ENCODE data around the gene PLD4. TPM values are rescaled to one million over a fixed set of nuclear protein-coding genes. Genes with fewer than 3 reads are reported as not detected.

The PLD4 gene
- total and polyA plus RNA-seq, 5 donors = 0.05 to 0.88 (median 0.14) TPM

DNA sequence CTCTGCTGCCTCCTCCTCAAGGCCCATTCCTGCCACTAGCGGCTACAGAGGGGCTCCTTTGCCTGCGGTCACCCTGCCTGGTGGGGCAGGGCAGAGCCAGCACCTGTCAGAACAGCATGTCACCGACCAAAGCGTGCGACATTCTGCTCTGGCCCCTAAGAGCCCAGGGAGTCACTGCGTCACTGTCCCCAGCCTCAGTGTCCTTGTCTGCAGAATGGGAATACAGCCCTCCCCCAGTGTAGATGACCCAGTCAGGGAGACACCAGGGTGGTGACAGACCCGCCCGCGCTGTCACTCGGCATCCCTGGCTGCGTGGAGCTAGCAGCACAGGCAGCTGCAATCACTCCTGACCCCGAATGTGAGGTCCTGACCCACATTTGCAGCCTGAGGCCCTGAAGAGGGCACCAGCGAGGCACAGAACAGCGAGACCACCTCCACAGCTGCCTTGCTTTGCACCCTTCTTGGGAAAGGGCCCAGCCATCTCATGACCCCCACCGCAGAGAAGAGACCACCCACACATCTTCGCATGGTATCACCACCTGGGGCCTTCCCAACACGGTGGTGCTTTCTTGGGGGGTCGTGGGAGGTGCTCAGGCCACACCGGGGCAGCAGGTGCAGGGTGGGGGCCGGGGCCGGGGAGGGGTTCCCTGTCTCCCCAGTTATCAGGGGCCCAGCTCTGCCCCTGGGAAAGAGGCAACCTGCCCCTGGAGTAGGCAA is 51.0 kb downstream of the PLD4 start:
- H3K27me3 ChIP-seq (ENCODE audit: control insufficient read depth, insufficient read depth) = no peaks in the 10 kb centered on the region
- 55% methylated on average over 21 of the region's 21 CpGs for WGBS
- ATAC-seq = no peak
- no peaks in the 10 kb centered on the region for H3K9me3 ChIP-seq (ENCODE audit: control insufficient read depth, low read length)
- peaks cover 10% of the 10 kb centered on the region for H3K4me1 ChIP-seq (ENCODE audit: control insufficient read depth, insufficient read depth, low read length)
- DNase-seq = peak in 2 of 3 donors; percentile 42 to 53
- intact Hi-C loops (cut with DNase I) = loop anchor here in 2 of 4 donors (1.0 to 5.0 kb wide), 3 partner anchors 67 to 111 kb away; no protein-coding TSS in a partner anchor
- no peak overlapping the region for H3K4me3 ChIP-seq (ENCODE audit: low read length)
- no peak overlapping the region for H3K27ac ChIP-seq (ENCODE audit: low read length)

DNA sequence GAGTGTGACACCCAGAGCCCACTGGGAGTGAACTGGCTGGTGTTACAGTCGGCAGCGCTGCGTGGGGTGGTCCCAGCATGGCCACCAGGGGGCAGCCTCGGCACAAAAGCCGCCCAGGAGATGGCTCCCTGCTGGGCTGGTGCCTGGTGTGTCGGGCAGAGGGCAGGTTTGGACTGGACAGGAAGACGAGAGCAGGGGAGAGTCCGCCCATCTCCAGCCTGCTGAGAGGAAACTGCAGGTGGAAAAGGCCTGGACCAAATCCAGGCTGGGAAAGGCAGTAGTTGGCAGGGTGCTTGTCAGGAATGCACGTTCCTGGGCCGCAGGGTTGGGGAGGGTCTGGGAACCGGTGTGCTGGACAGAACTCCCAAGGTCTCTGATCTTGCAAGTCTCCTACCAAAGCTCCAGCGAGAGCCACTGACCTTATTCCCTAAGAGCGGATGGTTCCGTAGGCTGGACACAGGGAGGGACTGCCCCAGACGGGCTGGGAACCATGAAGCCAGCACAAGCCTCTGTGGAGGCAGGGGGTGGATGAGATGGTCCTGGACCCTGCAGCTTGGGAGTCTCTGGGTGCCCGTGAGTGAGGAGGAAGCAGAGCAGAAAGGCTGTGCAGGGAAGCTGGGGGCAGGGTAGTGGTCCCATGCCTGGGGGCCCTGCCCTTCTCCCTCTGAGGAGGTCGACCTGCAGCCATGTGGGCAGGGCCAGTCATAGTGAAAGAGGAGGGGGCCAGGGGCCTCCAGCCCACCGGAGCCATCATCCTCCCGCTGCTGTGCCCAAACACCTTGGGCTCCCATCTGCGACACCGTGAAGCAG is 51.7 kb downstream of the PLD4 start:
- Histone ChIP-seq H3K9me3 (ENCODE audit: control insufficient read depth, low read length) (no peaks in the 10 kb centered on the region), H3K4me1 (ENCODE audit: control insufficient read depth, insufficient read depth, low read length) (peaks cover 10% of the 10 kb centered on the region), H3K27me3 (ENCODE audit: control insufficient read depth, insufficient read depth) (no peaks in the 10 kb centered on the region), H3K4me3 (ENCODE audit: low read length) (no peak overlapping the region), H3K27ac (ENCODE audit: low read length) (no peak overlapping the region)
- 41% methylated on average over 21 of the region's 21 CpGs for WGBS
- DNase-seq (peak; percentile 84 to 94 (median 92)), ATAC-seq (peak; percentile 38 to 49)
- intact Hi-C loops (cut with DNase I) = loop anchor here in 1 of 4 donors (5.0 kb wide), 1 partner anchor 66 kb away; no protein-coding TSS in a partner anchor

DNA sequence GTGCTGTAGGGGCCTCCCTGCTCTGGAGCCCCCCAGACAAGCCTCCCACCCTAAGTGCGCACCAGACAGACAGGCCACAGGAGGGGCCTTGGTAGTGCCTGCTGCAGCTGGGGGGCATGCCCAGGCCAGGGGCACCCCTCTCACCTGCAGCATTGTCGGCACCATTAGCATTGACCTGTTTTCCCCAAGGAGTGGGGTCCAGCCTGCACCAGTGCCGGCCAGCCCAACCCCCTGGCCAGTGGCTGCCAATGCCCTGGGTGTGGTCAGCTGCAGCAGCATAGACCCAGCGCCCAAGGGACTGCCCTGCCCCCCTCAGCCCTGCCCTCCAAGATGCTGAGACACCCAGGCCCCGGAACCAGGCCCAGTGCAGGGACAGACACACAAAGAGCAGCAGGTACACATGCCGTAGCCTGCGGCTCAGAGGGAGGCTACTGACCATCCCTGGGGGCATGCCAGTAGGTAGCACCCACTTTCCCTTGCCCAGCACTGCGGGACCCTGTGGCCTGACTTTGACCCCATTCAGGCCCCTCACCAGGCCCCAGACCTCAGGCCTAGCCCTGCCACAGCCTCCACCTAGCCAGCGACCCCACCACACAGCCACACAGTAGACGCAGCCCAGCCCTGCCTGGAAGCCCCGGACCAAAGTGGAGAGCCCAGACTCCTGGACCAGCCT is 52.5 kb downstream of the PLD4 start:
- peak in 2 of 3 donors; percentile 65 to 69 for DNase-seq
- Histone ChIP-seq H3K27me3 (ENCODE audit: control insufficient read depth, insufficient read depth) (no peaks in the 10 kb centered on the region), H3K27ac (ENCODE audit: low read length) (no peak overlapping the region), H3K4me1 (ENCODE audit: control insufficient read depth, insufficient read depth, low read length) (peaks cover 10% of the 10 kb centered on the region), H3K9me3 (ENCODE audit: control insufficient read depth, low read length) (no peaks in the 10 kb centered on the region), H3K4me3 (ENCODE audit: low read length) (no peak overlapping the region)
- no peak for ATAC-seq
- 77% methylated on average over 11 of the region's 11 CpGs for WGBS
- intact Hi-C loops (cut with DNase I) = loop anchor here in 1 of 4 donors (5.0 kb wide), 1 partner anchor 65 kb away; no protein-coding TSS in a partner anchor

DNA sequence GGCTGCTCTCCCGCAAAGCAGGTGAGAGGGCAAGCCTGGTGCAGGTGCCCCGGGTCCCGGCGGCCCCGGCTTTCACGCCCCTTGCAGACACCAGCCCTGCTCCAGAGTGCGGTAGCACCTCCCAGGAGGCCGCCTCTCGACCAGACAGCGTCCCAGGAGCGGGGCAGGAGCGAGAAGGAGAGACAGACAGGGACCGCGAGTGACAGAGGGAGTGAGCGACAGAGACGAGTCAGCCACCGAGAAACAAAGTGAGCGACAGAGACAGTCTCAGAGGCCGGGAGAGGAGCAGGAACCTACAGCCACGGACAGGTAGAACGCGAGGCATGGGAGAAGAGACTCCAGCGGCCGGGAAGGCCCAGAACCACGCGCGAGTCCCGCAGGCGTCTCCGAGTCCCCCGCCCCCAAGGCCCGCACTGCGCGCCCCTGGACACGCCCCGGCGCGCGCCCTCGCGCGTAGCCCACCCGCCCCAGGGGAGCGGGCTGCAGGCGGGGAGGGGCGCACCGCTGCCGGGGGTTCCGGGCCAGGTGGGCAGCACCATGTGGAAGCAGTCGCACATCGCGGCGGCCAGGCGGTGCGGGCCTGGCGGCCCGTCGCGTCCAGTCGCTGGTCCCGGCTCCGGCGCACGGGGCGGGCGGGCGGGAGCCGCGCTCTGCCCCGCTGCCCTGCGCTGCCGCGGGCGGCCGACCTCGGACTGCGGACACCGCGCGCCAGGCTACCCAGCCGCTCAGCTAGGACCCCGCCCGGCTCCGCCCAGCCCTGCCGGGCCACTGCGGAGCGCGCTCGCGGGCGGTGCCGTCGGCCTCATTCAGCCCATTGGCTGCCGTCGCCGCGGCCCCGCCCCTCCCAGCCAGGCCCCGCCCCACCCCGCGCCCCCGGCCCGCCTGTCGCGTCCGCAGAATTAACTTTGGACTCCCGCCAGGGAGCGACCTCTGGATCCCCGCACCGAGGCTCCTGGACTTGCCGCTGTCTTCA is 53.3 kb downstream of the PLD4 start, which contains the start of gene AHNAK2:
TSS of gene AHNAK2 (minus strand) at position 694 of the 973 bp plus-strand sequence. CDS start at position 557, 137 bp downstream.
- Histone ChIP-seq H3K9me3 (ENCODE audit: control insufficient read depth, low read length) (no peaks in the 10 kb centered on the region), H3K4me1 (ENCODE audit: control insufficient read depth, insufficient read depth, low read length) (peaks cover 10% of the 10 kb centered on the region), H3K27me3 (ENCODE audit: control insufficient read depth, insufficient read depth) (no peaks in the 10 kb centered on the region), H3K27ac (ENCODE audit: low read length) (no peak within 1 kb of the TSS), H3K4me3 (ENCODE audit: low read length) (peak within 1 kb of the TSS; percentile 51)
- 3% methylated on average over 111 of the region's 111 CpGs for WGBS
- DNase-seq (peak; percentile 87 to 94 (median 90)), ATAC-seq (peak; percentile 66 to 81)
- intact Hi-C loops (cut with DNase I) = loop anchor here in 1 of 4 donors (5.0 kb wide), 1 partner anchor 64 kb away; no protein-coding TSS in a partner anchor

DNA sequence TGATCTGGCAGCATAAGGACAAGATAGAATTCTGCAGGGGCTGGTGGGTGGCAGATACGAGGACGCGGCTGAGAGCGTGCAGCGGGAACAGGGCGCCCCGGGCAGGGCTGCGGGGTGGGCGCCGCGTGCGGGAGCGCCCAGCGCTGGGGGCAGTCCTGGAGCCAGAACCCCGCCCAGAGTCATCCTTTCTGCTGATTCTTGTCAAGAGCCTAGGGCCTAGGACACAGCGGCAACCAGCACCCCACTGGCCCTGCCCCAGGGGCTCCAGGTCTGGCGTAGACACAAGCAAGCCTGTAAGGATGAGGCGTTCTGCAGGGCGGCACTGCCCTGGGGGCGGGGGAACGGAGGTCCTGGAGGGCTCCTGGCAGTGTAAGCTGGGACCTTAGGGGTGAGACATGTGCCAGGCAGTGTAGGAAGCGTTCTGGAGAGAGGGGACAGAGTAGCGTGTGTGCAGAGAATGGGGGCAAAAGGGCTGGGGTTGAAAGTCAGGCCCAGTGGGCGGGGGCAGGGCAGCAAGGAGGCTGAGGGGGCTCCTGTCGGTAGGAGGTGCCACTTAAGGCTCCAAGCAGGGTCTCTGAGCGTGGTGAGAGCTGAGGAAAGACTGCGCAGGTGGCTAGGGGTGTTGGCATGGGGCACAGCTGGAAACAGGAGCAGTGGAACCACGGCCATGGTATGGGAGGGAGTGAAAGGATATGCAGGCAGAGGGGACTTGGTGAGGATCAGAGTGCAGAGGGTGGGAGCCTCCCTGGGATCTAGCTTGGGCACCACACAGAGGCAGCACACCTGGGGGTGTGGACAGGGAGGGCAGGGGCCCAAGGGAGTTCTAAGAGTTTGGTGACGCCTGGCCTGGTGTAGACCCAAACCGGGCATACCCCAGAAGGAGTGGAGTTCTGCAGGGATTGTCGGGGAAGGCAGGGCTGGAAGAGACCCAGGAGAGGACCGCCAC is 54.3 kb downstream of the PLD4 start:
- 57% methylated on average over 32 of the region's 32 CpGs for WGBS

DNA sequence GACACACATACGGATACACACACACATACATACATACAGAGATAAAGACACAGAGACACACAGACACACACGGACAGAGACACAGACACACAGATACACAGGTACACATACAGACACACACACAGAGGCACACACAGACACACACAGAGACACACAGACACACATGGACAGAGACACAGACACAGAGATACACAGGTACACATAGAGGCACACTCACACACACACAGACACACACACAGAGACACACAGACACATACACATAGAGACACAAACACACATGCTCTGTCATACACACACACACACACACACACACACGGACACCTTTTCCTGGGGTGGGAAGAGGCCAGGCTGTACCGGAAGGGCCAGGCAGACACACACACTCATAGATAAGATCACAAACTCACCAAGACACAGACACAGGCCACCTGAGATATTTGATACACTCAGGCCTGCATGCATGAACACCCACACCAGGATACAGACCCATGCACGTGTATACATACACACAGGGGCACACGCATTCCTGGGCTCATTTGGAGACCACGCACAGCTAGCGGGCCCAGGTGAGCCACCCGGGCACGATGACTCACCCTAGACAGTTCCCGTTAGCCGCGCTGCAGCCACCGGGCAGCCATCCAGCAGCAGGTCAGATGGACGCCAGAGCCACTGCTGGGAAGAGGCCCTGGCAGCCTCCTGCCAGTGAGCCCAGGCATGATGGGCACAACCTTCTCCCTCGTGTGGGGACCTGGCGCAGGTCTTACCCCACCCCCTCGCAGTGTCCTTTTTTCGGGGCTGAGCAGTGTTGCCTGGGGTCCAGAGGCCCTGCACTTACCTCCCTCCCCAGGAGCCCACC is 55.3 kb downstream of the PLD4 start:
- Histone ChIP-seq H3K27ac (ENCODE audit: low read length) (no peak overlapping the region), H3K9me3 (ENCODE audit: control insufficient read depth, low read length) (no peaks in the 10 kb centered on the region), H3K4me1 (ENCODE audit: control insufficient read depth, insufficient read depth, low read length) (peaks cover 5% of the 10 kb centered on the region), H3K27me3 (ENCODE audit: control insufficient read depth, insufficient read depth) (no peaks in the 10 kb centered on the region), H3K4me3 (ENCODE audit: low read length) (no peak overlapping the region)
- DNase-seq (peak; percentile 53 to 74 (median 72)), ATAC-seq (no peak)
- intact Hi-C loops (cut with DNase I) = loop anchor here in 3 of 4 donors (5.0 to 10.0 kb wide), 2 partner anchors 62 to 375 kb away; no protein-coding TSS in a partner anchor
- 62% methylated on average over 19 of the region's 19 CpGs for WGBS

More for the DNA sequence above, 54.3 kb downstream of the PLD4 start:
- intact Hi-C loops (cut with DNase I) = loop anchor here in 1 of 4 donors (5.0 kb wide), 1 partner anchor 63 kb away; no protein-coding TSS in a partner anchor
- Histone ChIP-seq H3K4me3 (ENCODE audit: low read length) (peak overlapping the region; percentile 51), H3K9me3 (ENCODE audit: control insufficient read depth, low read length) (no peaks in the 10 kb centered on the region), H3K27ac (ENCODE audit: low read length) (no peak overlapping the region), H3K4me1 (ENCODE audit: control insufficient read depth, insufficient read depth, low read length) (peaks cover 6% of the 10 kb centered on the region), H3K27me3 (ENCODE audit: control insufficient read depth, insufficient read depth) (no peaks in the 10 kb centered on the region)
- DNase-seq = peak in 2 of 3 donors; percentile 30 to 53
- ATAC-seq = no peak

DNA sequence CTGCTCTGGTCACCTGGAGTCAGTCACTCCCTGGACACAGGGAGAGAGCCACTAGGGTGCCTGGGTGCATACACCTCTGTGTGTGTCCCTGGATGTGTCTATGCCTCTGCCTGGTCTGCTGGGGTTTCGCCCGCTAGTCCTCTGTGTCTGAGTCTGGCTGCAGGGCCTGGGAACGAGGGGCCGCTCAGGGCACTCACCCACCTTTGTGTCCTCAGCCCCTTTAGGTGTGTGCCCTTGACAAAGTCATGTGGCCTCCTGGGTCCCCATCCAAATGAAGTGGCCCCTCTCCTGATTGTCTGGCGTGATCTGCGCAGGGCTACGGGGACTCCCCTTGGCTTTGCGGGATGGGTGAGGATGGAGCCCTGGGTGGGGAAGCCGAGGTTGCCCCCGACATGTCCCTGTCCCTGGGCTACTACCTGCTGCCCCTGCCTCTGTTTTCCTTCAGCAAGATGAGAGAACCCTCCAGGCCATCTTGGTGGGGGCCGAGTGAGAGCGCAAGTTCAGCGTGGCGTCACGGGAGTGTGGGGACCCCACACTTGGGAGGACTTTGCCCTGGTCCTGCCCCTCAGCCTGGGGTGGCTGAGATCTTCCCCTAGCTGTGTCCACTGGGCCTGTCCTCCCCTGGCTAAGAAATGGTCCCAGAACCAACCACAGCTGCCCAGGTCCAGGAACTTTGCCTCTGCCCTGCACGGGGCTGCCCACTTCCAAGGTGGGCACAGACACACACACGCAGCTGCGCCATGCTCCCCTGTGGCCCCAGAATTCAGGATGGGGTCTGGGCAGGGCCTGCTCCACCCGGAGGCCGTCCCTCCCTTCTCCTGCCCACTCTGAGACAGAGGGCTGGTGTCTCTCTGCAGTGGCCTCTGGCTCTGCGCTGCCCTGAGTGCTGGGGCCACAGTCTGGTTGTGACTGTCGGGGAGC is 56.2 kb downstream of the PLD4 start:
- Histone ChIP-seq H3K27me3 (ENCODE audit: control insufficient read depth, insufficient read depth) (no peaks in the 10 kb centered on the region), H3K9me3 (ENCODE audit: control insufficient read depth, low read length) (no peaks in the 10 kb centered on the region), H3K4me1 (ENCODE audit: control insufficient read depth, insufficient read depth, low read length) (peaks cover 5% of the 10 kb centered on the region), H3K27ac (ENCODE audit: low read length) (no peak overlapping the region), H3K4me3 (ENCODE audit: low read length) (no peak overlapping the region)
- intact Hi-C loops (cut with DNase I) = loop anchor here in 2 of 4 donors (5.0 to 10.0 kb wide), 2 partner anchors 61 to 374 kb away; no protein-coding TSS in a partner anchor
- DNase-seq = peak in 2 of 3 donors; percentile 28 to 37
- 90% methylated on average over 22 of the region's 22 CpGs for WGBS
- no peak for ATAC-seq
